Measurements from ENCODE around the gene MYOC. TPM values are rescaled to one million over a fixed set of nuclear protein-coding genes. Genes with fewer than 3 reads are reported as not detected.
"Not testable (repeated sequence)": the region's sequence is repeated elsewhere in the genome, so short reads cannot be mapped to it uniquely, and the experiment has no call there.

Gene MYOC
- total RNA-seq, 4 donors from 2014 or later = 87.6 to 179 (median 125) TPM

DNA sequence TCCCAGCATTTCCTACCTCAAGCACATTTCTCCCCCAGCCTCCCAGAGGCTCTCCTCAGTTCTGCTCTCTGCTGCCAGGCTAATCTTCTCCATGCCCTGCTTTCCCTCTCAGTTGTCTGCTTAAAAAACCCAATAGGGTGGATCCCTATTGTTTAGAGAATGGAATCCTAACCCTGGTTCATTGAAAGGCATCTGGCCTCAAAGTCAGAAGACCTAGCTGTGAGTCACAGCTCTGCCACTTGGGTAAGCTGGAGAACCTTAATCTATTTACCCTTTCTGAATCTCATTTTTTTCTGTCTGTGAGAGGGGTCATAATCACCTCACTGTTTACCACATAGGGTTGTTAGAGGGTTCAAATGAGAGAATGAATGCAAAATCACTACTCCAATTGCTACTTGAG lies 12.5 kb upstream of the MYOC start:
- H3K4me3 ChIP-seq = no peak overlapping the region
- no peak for DNase-seq (ENCODE audit: extremely low spot score)
- TF ChIP-seq POLR2AphosphoS5 (IDR thresholded peaks at IDR 0.05) = no peak
- TF ChIP-seq POLR2A (IDR thresholded peaks at IDR 0.05; ENCODE audit: low read depth) = no peak
- TF ChIP-seq EP300 (IDR thresholded peaks at IDR 0.05) = no peak
- TF ChIP-seq, protein P1, sequence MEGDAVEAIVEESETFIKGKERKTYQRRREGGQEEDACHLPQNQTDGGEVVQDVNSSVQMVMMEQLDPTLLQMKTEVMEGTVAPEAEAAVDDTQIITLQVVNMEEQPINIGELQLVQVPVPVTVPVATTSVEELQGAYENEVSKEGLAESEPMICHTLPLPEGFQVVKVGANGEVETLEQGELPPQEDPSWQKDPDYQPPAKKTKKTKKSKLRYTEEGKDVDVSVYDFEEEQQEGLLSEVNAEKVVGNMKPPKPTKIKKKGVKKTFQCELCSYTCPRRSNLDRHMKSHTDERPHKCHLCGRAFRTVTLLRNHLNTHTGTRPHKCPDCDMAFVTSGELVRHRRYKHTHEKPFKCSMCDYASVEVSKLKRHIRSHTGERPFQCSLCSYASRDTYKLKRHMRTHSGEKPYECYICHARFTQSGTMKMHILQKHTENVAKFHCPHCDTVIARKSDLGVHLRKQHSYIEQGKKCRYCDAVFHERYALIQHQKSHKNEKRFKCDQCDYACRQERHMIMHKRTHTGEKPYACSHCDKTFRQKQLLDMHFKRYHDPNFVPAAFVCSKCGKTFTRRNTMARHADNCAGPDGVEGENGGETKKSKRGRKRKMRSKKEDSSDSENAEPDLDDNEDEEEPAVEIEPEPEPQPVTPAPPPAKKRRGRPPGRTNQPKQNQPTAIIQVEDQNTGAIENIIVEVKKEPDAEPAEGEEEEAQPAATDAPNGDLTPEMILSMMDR (IDR thresholded peaks at IDR 0.05) = no peak
- H3K4me1 ChIP-seq = peaks cover 24 to 77% (median 70%) of the 10 kb centered on the region in 4 donors
- H3K27ac ChIP-seq (replicated peaks in 1 of 4) = peak overlapping the region; percentile 77 to 88 (median 83)
- intact Hi-C loops (cut with DNase I) = no loop called here
- H3K9me3 ChIP-seq = no peaks in the 10 kb centered on the region
- H3K27me3 ChIP-seq = no peaks in the 10 kb centered on the region
- H3K36me3 ChIP-seq = no peaks in the 10 kb centered on the region

DNA sequence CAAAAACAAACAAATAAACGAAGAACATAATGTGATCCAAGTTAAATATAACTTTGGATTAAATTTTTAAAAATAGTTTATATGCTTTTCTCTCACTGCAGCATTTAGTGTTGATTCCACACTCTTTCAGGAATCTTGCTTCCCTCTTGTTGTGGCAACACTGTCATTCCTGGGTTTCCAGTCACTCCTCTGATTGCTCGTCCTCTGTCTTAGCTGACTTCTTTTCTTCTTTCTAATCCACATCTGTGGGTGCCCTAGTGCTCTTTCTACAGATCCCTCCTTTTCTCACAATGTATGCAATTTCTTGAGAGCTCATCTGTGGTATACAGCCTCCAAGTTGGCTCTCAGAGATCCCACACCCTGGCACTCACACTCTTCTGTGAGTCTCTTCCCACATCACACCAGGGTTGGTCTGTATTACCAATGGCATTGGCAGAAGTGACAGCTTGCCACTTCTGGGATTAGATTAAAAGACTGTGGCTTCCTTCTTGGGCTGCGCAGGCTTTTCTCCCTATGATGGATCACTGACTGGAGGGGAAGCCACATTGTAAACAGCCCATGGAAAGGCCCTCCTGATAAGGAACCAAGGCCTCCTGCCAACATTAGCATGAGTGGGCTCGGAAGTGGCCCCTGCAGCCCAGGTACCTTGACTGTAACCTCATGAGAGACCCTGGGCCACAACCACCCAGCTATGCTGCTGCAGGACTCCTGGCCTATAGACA lies 11.5 kb upstream of the MYOC start:
- no peak for TF ChIP-seq POLR2A (IDR thresholded peaks at IDR 0.05; ENCODE audit: low read depth)
- TF ChIP-seq POLR2AphosphoS5 (IDR thresholded peaks at IDR 0.05) = no peak
- TF ChIP-seq, protein P1 (IDR thresholded peaks at IDR 0.05) = no peak
- TF ChIP-seq EP300 (IDR thresholded peaks at IDR 0.05) = no peak
- Histone ChIP-seq H3K9me3 (no peaks in the 10 kb centered on the region), H3K4me1 (peaks cover 24 to 83% (median 75%) of the 10 kb centered on the region in 4 donors), H3K27me3 (no peaks in the 10 kb centered on the region), H3K4me3 (no peak overlapping the region), H3K27ac (replicated peaks in 1 of 4) (peak overlapping the region; percentile 77 to 88 (median 83)), H3K36me3 (no peaks in the 10 kb centered on the region)
- 54% methylated on average over 4 of the region's 4 CpGs for WGBS
- DNase-seq (ENCODE audit: extremely low spot score) = no peak
- intact Hi-C loops (cut with DNase I) = no loop called here

DNA sequence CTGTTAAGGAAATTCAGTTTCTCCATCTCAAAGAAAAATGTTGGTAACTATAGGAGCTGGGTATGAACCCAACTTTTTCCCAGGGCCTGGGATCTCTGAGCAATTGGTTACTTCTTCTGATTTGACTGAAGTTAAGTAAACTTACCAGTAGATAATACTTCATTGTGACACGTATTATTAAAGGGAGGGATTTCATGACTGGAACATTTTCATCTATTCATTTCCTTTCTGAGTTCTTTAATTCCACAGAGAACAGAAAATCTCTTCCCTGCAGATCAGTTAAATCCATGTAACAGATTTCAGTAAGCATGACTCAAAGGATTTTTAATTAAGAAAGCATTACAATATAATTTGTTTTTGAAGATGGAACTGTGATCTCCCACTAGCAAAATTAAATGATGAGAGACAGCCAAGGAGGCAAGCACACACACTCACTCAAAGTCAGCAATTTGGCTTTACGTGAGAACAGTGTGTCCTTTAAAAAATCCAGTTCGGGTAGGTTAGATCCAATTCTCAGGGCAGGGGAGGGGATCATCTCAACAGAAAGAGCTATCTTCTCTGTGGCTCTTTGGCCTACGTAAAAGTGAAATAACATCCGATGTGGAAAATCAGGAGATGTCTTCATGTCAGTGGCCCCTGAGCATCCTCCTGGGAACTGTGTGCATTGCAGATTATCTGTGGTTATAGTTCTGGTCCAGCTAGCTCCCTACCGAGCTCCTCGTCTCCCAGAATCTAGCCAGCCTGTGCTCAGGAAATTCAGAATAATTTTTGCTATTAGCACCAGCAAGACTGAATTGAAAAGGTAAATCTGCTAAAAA lies 10.8 kb upstream of the MYOC start:
- H3K4me1 ChIP-seq = peaks cover 24 to 82% (median 73%) of the 10 kb centered on the region in 4 donors

DNA sequence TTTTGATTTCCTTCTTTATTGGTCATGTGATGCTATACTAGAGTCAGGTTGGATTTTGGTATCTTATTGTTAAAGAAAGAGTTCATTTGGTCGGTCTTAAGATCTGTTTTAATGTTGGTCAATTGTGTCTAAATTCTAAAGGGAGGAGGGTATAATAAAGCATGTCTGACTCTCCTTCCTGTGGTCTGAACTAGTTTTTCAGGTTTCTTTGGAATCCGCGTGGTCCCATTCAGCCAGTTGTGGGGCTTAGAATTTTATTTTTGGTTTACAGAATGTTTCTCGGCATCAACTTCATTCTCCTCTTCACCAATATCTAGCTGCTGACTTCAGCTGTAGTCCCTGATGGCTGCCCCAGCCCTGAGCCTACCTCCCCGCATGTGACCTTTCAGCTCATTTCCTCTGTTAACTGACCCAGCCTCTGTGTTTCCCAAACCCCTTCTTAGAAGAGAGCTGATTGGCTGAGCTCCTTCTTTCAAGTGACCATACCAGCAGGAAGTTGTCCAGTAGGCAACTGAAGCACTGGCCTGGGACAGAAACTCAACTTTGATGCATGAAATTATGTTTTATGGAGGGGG lies 8.7 kb upstream of the MYOC start:
- H3K4me3 ChIP-seq = no peak overlapping the region
- H3K4me1 ChIP-seq = peaks cover 24 to 79% (median 74%) of the 10 kb centered on the region in 4 donors
- TF ChIP-seq, protein P1 (IDR thresholded peaks at IDR 0.05) = no peak
- TF ChIP-seq POLR2AphosphoS5 (IDR thresholded peaks at IDR 0.05) = no peak
- TF ChIP-seq POLR2A (IDR thresholded peaks at IDR 0.05; ENCODE audit: low read depth) = no peak
- no peak for TF ChIP-seq EP300 (IDR thresholded peaks at IDR 0.05)
- WGBS = 96% methylated on average over 5 of the region's 5 CpGs
- no peaks in the 10 kb centered on the region for H3K27me3 ChIP-seq
- DNase-seq (ENCODE audit: extremely low spot score) = no peak
- no peaks in the 10 kb centered on the region for H3K36me3 ChIP-seq
- intact Hi-C loops (cut with DNase I) = no loop called here
- H3K9me3 ChIP-seq = no peaks in the 10 kb centered on the region
- peak overlapping the region in 2 of 4 donors; percentile 32 to 88 for H3K27ac ChIP-seq (replicated peaks in 1 of 4)

More for the DNA sequence above, 10.8 kb upstream of the MYOC start:
- Histone ChIP-seq H3K27ac (replicated peaks in 1 of 4) (peak overlapping the region; percentile 77 to 88 (median 83)), H3K36me3 (no peaks in the 10 kb centered on the region), H3K4me3 (no peak overlapping the region), H3K9me3 (no peaks in the 10 kb centered on the region), H3K27me3 (no peaks in the 10 kb centered on the region)
- intact Hi-C loops (cut with DNase I) = no loop called here
- 29% methylated on average over 7 of the region's 7 CpGs for WGBS
- TF ChIP-seq, protein P1 (IDR thresholded peaks at IDR 0.05) = no peak
- TF ChIP-seq POLR2AphosphoS5 (IDR thresholded peaks at IDR 0.05) = peak; percentile 55 to 72
- DNase-seq (ENCODE audit: extremely low spot score) = no peak

DNA sequence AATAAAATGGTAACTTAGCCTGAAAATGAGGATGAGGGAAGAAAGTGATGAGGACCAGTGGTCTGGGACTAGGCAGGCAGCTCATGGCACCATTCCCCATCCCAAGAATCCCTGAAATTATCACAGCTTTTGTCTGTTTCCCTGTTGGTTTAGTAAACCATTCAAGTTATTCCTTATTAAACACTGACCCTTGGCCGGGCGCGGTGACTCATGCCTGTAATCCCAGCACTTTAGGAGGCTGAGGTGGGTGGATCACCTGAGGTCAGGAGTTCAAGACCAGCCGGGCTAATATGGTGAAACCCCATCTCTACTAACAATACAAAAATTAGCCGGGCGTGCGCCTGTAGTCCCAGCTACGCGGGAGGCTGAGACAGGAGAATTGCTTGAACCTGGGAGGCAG lies 3.7 kb upstream of the MYOC start:
- Histone ChIP-seq H3K27ac (replicated peaks in 1 of 4) (peak overlapping the region; percentile 82 to 94 (median 88)), H3K4me1 (peaks cover 40 to 79% (median 76%) of the 10 kb centered on the region in 4 donors)
- H3K36me3 ChIP-seq; H3K4me3 ChIP-seq; DNase-seq (ENCODE audit: extremely low spot score); H3K9me3 ChIP-seq; H3K27me3 ChIP-seq; intact Hi-C loops (cut with DNase I): not testable (repeated sequence)
- 98% methylated on average over 9 of the region's 9 CpGs for WGBS

All from esophagus muscularis mucosa (tissue), 4 donors.